Measurements from ENCODE around the gene AMT. TPM values are rescaled to one million over a fixed set of nuclear protein-coding genes. Genes with fewer than 3 reads are reported as not detected.

The AMT gene
- total RNA-seq, 2 experiments from 2014 or later, result 5.3 to 6.0 TPM

GRCh38 chr3:49377483-49377882 is 44.8 kb downstream of the AMT start:
- H3K9me2 ChIP-seq (ENCODE audit: insufficient read depth, low read length), result no peaks in the 10 kb centered on the region
- POLR2A ChIA-PET, result no interaction called here
- H2AFZ ChIP-seq (ENCODE audit: low read length), result no peak overlapping the region
- H3K4me2 ChIP-seq (ENCODE audit: low read length), result peak overlapping the region; percentile 37
- peak overlapping the region; percentile 69 for H3K27ac ChIP-seq (ENCODE audit: low read depth, low read length, poor library complexity, severe bottlenecking)
- H3K36me3 ChIP-seq (ENCODE audit: insufficient read depth, low read length), result peaks cover 63% of the 10 kb centered on the region
- peaks cover 4% of the 10 kb centered on the region; the same call in 1 of the 2 replicates for H4K20me1 ChIP-seq (ENCODE audit: insufficient read depth, low read length)
- peak overlapping the region; percentile 13 for H3K4me3 ChIP-seq (ENCODE audit: low read depth, low read length, poor library complexity, severe bottlenecking)
- no peaks in the 10 kb centered on the region for H3K9me3 ChIP-seq (ENCODE audit: low read length)
- CTCF ChIA-PET (ENCODE audit: unreplicated experiment), result no interaction called here
- intact Hi-C loops (cut with micrococcal nuclease; ENCODE audit: unreplicated experiment), result loop anchor here (1.0 kb wide), 1 partner anchor 19 kb away; the partner anchor contains the start of gene GPX1
- peaks cover 99% of the 10 kb centered on the region for H3K79me2 ChIP-seq (ENCODE audit: insufficient read depth, low read depth, low read length)
- TF ChIP-seq CTCF (conservative IDR thresholded peaks at IDR 0.05; ENCODE audit: low read length), result no peak
- no peak for TF ChIP-seq EZH2phosphoT487 (IDR thresholded peaks at IDR 0.05; ENCODE audit: borderline replicate concordance, low read depth, low read length)
- no TSS peak for BruUV-seq (replicated peaks)
- DNase-seq (ENCODE audit: low spot score), result peak; percentile 73
- peaks cover 31% of the 10 kb centered on the region for H3K4me1 ChIP-seq (ENCODE audit: insufficient read depth, low read length, poor library complexity, severe bottlenecking)

GRCh38 chr3:49371946-49372345 is 50.3 kb downstream of the AMT start:
- intact Hi-C loops (cut with micrococcal nuclease; ENCODE audit: unreplicated experiment), result no loop called here
- Histone ChIP-seq H3K4me1 (ENCODE audit: insufficient read depth, low read length, poor library complexity, severe bottlenecking) (peaks cover 3% of the 10 kb centered on the region), H3K27ac (ENCODE audit: low read depth, low read length, poor library complexity, severe bottlenecking) (no peak overlapping the region), H3K36me3 (ENCODE audit: insufficient read depth, low read length) (peaks cover 91% of the 10 kb centered on the region), H2AFZ (ENCODE audit: low read length) (no peak overlapping the region), H3K4me3 (ENCODE audit: low read depth, low read length, poor library complexity, severe bottlenecking) (no peak overlapping the region), H3K9me2 (ENCODE audit: insufficient read depth, low read length) (no peaks in the 10 kb centered on the region), H3K79me2 (ENCODE audit: insufficient read depth, low read depth, low read length) (peaks cover 89% of the 10 kb centered on the region), H4K20me1 (ENCODE audit: insufficient read depth, low read length) (peaks cover 3% of the 10 kb centered on the region; the same call in 1 of the 2 replicates), H3K4me2 (ENCODE audit: low read length) (no peak overlapping the region), H3K9me3 (ENCODE audit: low read length) (no peaks in the 10 kb centered on the region)
- DNase-seq (ENCODE audit: low spot score), result no peak
- BruUV-seq (replicated peaks), result no TSS peak
- POLR2A ChIA-PET, result no interaction called here
- CTCF ChIA-PET (ENCODE audit: unreplicated experiment), result no interaction called here
- no peak for TF ChIP-seq EZH2phosphoT487 (IDR thresholded peaks at IDR 0.05; ENCODE audit: borderline replicate concordance, low read depth, low read length)
- TF ChIP-seq CTCF (conservative IDR thresholded peaks at IDR 0.05; ENCODE audit: low read length), result no peak

GRCh38 chr3:49370585-49371290 is 51.5 kb downstream of the AMT start:
- H3K4me2 ChIP-seq (ENCODE audit: low read length), result no peak overlapping the region
- no peak overlapping the region for H2AFZ ChIP-seq (ENCODE audit: low read length)
- TF ChIP-seq CTCF (conservative IDR thresholded peaks at IDR 0.05; ENCODE audit: low read length) (no peak), EZH2phosphoT487 (IDR thresholded peaks at IDR 0.05; ENCODE audit: borderline replicate concordance, low read depth, low read length) (no peak)
- peaks cover 98% of the 10 kb centered on the region for H3K36me3 ChIP-seq (ENCODE audit: insufficient read depth, low read length)
- BruUV-seq (replicated peaks), result no TSS peak
- H3K9me3 ChIP-seq (ENCODE audit: low read length), result no peaks in the 10 kb centered on the region
- no peaks in the 10 kb centered on the region for H3K4me1 ChIP-seq (ENCODE audit: insufficient read depth, low read length, poor library complexity, severe bottlenecking)
- no peak overlapping the region for H3K27ac ChIP-seq (ENCODE audit: low read depth, low read length, poor library complexity, severe bottlenecking)
- peaks cover 88% of the 10 kb centered on the region for H3K79me2 ChIP-seq (ENCODE audit: insufficient read depth, low read depth, low read length)
- CTCF ChIA-PET (ENCODE audit: unreplicated experiment), result no interaction called here
- H3K4me3 ChIP-seq (ENCODE audit: low read depth, low read length, poor library complexity, severe bottlenecking), result no peak overlapping the region
- intact Hi-C loops (cut with micrococcal nuclease; ENCODE audit: unreplicated experiment), result no loop called here
- no peaks in the 10 kb centered on the region for H3K9me2 ChIP-seq (ENCODE audit: insufficient read depth, low read length)
- POLR2A ChIA-PET, result interaction anchor here (0.7 to 1.5 kb wide), 4 partner anchors 10 to 1011 kb away, joined by 3 to 4 read pairs (median 4); no protein-coding TSS in a partner anchor
- no peak for DNase-seq (ENCODE audit: low spot score)
- 0 out of 2 replicates have a peak, but pooled peaks cover 3% of the 10 kb centered on the region for H4K20me1 ChIP-seq (ENCODE audit: insufficient read depth, low read length)

Data from OCI-LY7 (cell line).